Measurements from ENCODE around the gene METTL6. TPM values are rescaled to one million over a fixed set of nuclear protein-coding genes. Genes with fewer than 3 reads are reported as not detected.

The METTL6 gene
- total and polyA plus RNA-seq, 2 of the 4 experiments (the other 2 are of a cell fraction), result 15.4 to 21.5 TPM

- no peaks in the 10 kb centered on the region for H3K9me1 ChIP-seq (ENCODE audit: insufficient read depth, low read length)
- dilution Hi-C loops (cut with HindIII; ENCODE audit: low sequenced_read_pairs, unreplicated experiment) (no loop called here), in situ Hi-C loops (cut with MboI; ENCODE audit: low sequenced_read_pairs) (loop anchor here (25.0 kb wide), 1 partner anchor 278 kb away; no protein-coding TSS in a partner anchor), intact Hi-C loops (cut with micrococcal nuclease) (no loop called here)
- H3K4me2 ChIP-seq (ENCODE audit: low read depth, low read length), result no peak overlapping the region
- H3K27me3 ChIP-seq (ENCODE audit: control insufficient read depth, insufficient read depth, low read length), result no peaks in the 10 kb centered on the region
- H2BK15ac ChIP-seq (ENCODE audit: low read depth, low read length), result no peak overlapping the region
- no peaks in the 10 kb centered on the region for H3K79me1 ChIP-seq (ENCODE audit: low read depth in 1 of 2, low read length in 2 of 2)
- H3K27ac ChIP-seq (ENCODE audit: insufficient read depth, low read length), result no peak overlapping the region
- H3K4me3 ChIP-seq (ENCODE audit: insufficient read depth, low read depth, low read length), result no peak overlapping the region
- H2BK5ac ChIP-seq (ENCODE audit: low read depth, low read length, poor library complexity, severe bottlenecking), result no peak overlapping the region
- H4K20me1 ChIP-seq (ENCODE audit: insufficient read depth, low read length), result no peaks in the 10 kb centered on the region
- TF ChIP-seq NFE2L2 (IDR thresholded peaks at IDR 0.05; ENCODE audit: low read depth, low read length) (no peak), USF2 (IDR thresholded peaks at IDR 0.05; ENCODE audit: low read depth, low read length) (no peak), MAZ (IDR thresholded peaks at IDR 0.05; ENCODE audit: borderline replicate concordance, low read depth, low read length) (no peak), RFX5 (IDR thresholded peaks at IDR 0.05; ENCODE audit: low read depth, low read length) (no peak), MXI1 (IDR thresholded peaks at IDR 0.05; ENCODE audit: borderline replicate concordance, low read depth, low read length) (no peak), CEBPB (IDR thresholded peaks at IDR 0.05; ENCODE audit: low read depth, low read length) (no peak), FOS (IDR thresholded peaks at IDR 0.05; ENCODE audit: low read depth, low read length) (no peak), RCOR1 (IDR thresholded peaks at IDR 0.05; ENCODE audit: insufficient replicate concordance, low read length) (no peak), ELK1 (IDR thresholded peaks at IDR 0.05; ENCODE audit: borderline replicate concordance, low read depth, low read length) (no peak)
- no peak overlapping the region for H2BK120ac ChIP-seq (ENCODE audit: low read depth, low read length)
- H3K9me3 ChIP-seq (ENCODE audit: control insufficient read depth, insufficient read depth, low read length), result peaks cover 4% of the 10 kb centered on the region
- no peak for ATAC-seq (ENCODE audit: low read depth)
- no peak overlapping the region for H3K23ac ChIP-seq (ENCODE audit: low read depth, low read length)
- BruUV-seq (replicated peaks), result no TSS peak
- no peak overlapping the region for H3K4ac ChIP-seq (ENCODE audit: low read depth, low read length)
- ChIA-PET CTCF (interaction anchor here (0.7 kb wide), 1 partner anchor 169 kb away, joined by 6 read pairs; no protein-coding TSS in a partner anchor), POLR2A (ENCODE audit: unreplicated experiment) (no interaction called here)
- H2AK5ac ChIP-seq (ENCODE audit: low read depth, low read length), result no peak overlapping the region
- no peaks in the 10 kb centered on the region for H3K36me3 ChIP-seq (ENCODE audit: control insufficient read depth, insufficient read depth, low read length)
- H2BK20ac ChIP-seq (ENCODE audit: low read depth, low read length), result no peak overlapping the region
- no peak overlapping the region for H3K14ac ChIP-seq (replicated peaks; ENCODE audit: low read depth, low read length)
- WGBS, 2 experiments (ENCODE audit: extremely low coverage in 2 of 2, insufficient read length in 1 of 2), result 63% methylated on average over 3 of the region's 6 CpGs; no CpG with 5 or more reads in 1 of the 2 experiments
- H4K5ac ChIP-seq (ENCODE audit: low read depth, low read length), result no peak overlapping the region
- no peak overlapping the region for H3K56ac ChIP-seq (ENCODE audit: extremely low read depth, insufficient read depth, low read length)
- H2AK9ac ChIP-seq (replicated peaks; ENCODE audit: low read depth, low read length, poor library complexity), result no peak overlapping the region
- H4K8ac ChIP-seq (ENCODE audit: low read depth in 2 of 2, low read length in 2 of 2), result no peak overlapping the region
- no peak overlapping the region for H3K18ac ChIP-seq (ENCODE audit: low read depth, low read length)
- no peaks in the 10 kb centered on the region for H3K4me1 ChIP-seq (ENCODE audit: control insufficient read depth, insufficient read depth, low read length)
- DNase-seq, result no peak
- H3K9ac ChIP-seq (ENCODE audit: low read depth, low read length), result no peak overlapping the region
- H2AFZ ChIP-seq (replicated peaks; ENCODE audit: low read length, poor library complexity), result no peak overlapping the region
- H4K91ac ChIP-seq (ENCODE audit: insufficient read depth, low read depth, low read length), result no peak overlapping the region
These were observed 36.9 kb downstream of the METTL6 start for GRCh38 chr3:15390460-15390859.
